PFSK-1 (cell line): ENCODE results near the gene FRMD3.

ENCODE experiments used
- FOXP2 ChIP-seq: optimal IDR thresholded peaks from 2 replicates; pipeline ENCODE3; 2011; ENCODE audit warnings: borderline replicate concordance, control low read depth, inconsistent platforms; ENCODE audit not compliant: insufficient read depth; ENCODE audit errors: extremely low read length, extremely low read depth
- POLR2AphosphoS5 ChIP-seq: IDR thresholded peaks from 2 replicates; pipeline ENCODE4 v1.6.1; 2012; ENCODE audit warnings: low read depth, mild to moderate bottlenecking, control low read depth, low read length, moderate library complexity
- REST ChIP-seq, 2 experiments: IDR thresholded peaks; 2 replicates each; pipeline versions ENCODE4 v1.6.1 to v1.8.0; 2011 to 2012; ENCODE audit warnings: low read depth in 2 of 2, low read length in 2 of 2, control low read depth in 1 of 2, inconsistent platforms in 1 of 2, mild to moderate bottlenecking in 1 of 2, moderate library complexity in 1 of 2; ENCODE audit not compliant: insufficient read depth in 1 of 2
- SIN3A ChIP-seq: IDR thresholded peaks from 2 replicates; pipeline ENCODE4 v1.6.1; 2012; ENCODE audit warnings: mild to moderate bottlenecking, low read length, moderate library complexity, borderline replicate concordance; ENCODE audit not compliant: insufficient read depth
- TAF1 ChIP-seq: IDR thresholded peaks from 2 replicates; pipeline ENCODE4 v1.6.1; 2012; ENCODE audit warnings: low read length, control low read depth, borderline replicate concordance; ENCODE audit not compliant: insufficient read depth

The FRMD3 gene

GRCh38 chr9:83284746-83285145, 253.5 kb downstream of the FRMD3 start:
- TF ChIP-seq SIN3A, result no peak
- no peak for TF ChIP-seq POLR2AphosphoS5
- TF ChIP-seq TAF1, result no peak
- TF ChIP-seq FOXP2, result no peak
- no peak for TF ChIP-seq REST (IDR thresholded peaks at IDR 0.05; ENCODE audit: insufficient read depth in 1 of 2, low read depth in 2 of 2, low read length in 2 of 2)

GRCh38 chr9:83283528-83283927, 254.7 kb downstream of the FRMD3 start:
- TF ChIP-seq TAF1, result no peak
- TF ChIP-seq POLR2AphosphoS5, result no peak
- TF ChIP-seq SIN3A, result no peak
- no peak for TF ChIP-seq REST (IDR thresholded peaks at IDR 0.05; ENCODE audit: insufficient read depth in 1 of 2, low read depth in 2 of 2, low read length in 2 of 2)
- no peak for TF ChIP-seq FOXP2

- TF ChIP-seq SIN3A (no peak), POLR2AphosphoS5 (no peak), FOXP2 (no peak), REST (IDR thresholded peaks at IDR 0.05; ENCODE audit: insufficient read depth in 1 of 2, low read depth in 2 of 2, low read length in 2 of 2) (no peak), TAF1 (no peak)
Observed at GRCh38 chr9:83281306-83282255, 256.6 kb downstream of the FRMD3 start.

- TF ChIP-seq POLR2AphosphoS5, result no peak
- no peak for TF ChIP-seq TAF1
- no peak for TF ChIP-seq REST (IDR thresholded peaks at IDR 0.05; ENCODE audit: insufficient read depth in 1 of 2, low read depth in 2 of 2, low read length in 2 of 2)
- no peak for TF ChIP-seq SIN3A
- TF ChIP-seq FOXP2, result no peak
Observed at GRCh38 chr9:83280790-83281189, 257.4 kb downstream of the FRMD3 start.
